ENCODE results near the gene ARHGEF17.

ARHGEF17 gene

DNA sequence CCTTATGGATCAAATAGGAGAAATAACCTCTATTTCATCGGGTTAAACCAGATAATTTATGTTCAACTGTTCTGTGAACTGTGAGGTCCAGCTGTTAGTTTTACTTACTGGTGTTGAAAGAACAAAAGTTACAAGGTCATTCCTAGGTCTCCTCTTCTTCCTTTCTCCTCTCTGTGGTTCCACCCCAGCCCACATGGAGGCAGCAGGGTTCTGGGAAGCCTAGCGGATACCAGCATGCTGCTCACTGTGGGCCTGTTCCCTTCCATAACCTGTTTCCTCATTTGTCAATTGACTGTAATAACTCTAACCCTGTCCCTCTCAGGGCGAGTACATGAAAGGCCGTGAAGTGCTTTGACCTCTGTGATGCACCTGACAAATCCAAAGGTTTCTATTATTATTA lies 96.0 kb downstream of the ARHGEF17 start:
- no peak for DNase-seq (ENCODE audit: low read depth in 2 of 2, low spot score in 1 of 2)

DNA sequence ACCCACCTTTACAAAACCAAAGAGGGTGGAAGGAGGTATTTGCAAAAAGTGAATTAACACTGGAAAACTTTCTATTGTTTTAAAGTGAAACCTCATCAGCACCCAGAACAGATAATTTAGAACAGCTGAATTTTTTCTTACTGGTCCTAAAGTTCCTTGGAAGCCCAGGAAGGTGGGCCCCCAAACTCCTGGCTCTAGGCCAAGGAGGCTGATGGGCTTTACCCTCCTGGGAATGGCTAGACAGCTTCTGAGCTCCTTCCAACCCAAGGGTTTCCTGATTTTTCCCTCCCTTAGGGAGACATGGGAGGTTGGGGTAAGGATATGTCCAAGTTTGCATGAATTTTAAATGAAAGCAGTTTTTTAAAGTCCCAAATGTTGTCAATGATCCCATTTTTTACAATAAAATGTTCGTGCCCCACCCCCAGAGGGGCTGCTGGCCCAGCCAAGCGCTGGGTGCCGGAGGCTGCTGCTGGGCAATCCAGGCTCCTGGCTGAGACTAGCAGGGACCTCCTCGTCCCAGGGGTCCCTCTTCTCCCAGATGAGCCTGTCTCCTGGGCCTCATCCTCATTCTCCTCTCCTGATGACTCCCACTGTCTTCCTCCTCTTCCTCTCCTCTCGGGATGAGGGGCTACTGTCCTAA lies 96.5 kb downstream of the ARHGEF17 start:
- no peak for DNase-seq (ENCODE audit: low read depth in 2 of 2, low spot score in 1 of 2)

DNA sequence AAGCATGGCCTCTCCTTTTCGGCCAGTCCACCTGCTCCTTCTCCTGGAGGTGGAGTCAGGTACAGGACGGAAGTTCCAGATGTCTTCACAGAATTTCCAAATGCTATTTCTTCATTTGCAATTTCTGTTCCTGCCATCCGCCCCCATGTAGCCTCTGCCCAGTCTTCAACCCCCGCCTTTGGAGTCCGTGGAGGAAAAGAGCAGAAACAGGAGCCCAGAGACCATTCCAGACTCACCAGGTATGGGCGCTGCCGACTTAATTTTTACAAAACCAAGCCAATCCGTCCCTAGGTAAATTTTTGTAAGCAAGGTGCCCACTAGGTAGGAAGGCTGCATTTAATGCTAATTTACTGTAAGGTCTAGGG lies 97.1 kb downstream of the ARHGEF17 start:
- no peak for DNase-seq (ENCODE audit: low read depth in 2 of 2, low spot score in 1 of 2)

DNA sequence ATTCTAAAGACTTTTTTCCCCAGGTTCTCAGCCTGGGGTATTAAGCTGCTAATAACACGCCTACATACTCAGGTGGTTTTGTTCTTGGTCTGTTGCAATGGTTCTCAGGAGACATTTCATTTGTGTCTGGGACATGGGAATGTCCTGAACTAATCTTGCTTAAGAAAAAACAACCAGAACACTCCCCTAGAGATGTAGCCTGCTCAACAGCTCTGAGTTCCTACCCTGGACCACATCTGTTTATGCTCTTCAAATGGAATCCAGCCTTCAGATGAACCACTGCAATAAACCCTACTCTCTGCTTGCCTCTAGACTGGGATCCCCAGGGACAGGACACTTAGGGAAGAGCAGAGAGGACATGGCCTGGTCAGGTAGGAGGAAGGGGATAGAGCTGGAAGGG lies 98.1 kb downstream of the ARHGEF17 start:
- no peak for DNase-seq (ENCODE audit: low read depth in 2 of 2, low spot score in 1 of 2)

DNA sequence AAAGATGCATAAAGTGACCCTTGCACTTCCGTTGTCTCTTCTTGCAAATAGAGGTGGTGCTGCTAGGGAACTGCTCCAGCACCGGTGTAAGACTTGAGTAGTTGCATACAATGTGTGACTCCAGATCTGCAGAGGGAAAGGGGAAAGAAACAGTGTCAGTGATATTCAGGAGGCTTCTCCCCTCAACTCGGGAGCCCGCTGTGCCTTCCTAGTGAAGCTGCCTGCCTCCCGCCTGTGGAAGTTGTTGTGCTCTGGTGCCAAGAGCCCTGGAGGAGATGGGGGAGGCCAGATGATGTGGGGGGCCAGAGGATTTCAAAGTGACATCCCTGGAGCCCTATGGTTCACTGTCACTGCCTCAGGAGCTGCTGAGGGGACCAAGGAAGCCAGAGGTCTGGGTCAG lies 98.5 kb downstream of the ARHGEF17 start:
- no peak for DNase-seq (ENCODE audit: low read depth in 2 of 2, low spot score in 1 of 2)

DNA sequence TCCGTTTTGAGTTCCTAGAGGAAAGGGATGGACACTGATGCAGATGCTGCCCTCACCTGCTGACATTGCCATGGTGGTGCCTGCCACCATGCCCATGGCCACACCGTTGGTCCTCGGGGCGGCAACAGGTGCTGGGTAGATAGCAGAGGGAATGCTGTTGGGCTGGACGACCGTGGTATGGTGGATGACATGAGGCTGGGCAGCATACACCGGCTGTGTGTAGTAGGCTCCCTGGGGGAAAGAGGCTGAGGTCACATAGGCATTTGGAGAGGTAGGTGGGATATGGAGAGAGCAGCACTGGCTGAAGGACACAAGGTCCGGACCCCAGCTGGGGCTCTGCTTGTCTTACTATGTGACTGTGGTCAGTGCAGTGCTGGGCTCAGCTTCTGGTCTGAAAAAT lies 101.4 kb downstream of the ARHGEF17 start:
- no peak for DNase-seq (ENCODE audit: low read depth in 2 of 2, low spot score in 1 of 2)

DNA sequence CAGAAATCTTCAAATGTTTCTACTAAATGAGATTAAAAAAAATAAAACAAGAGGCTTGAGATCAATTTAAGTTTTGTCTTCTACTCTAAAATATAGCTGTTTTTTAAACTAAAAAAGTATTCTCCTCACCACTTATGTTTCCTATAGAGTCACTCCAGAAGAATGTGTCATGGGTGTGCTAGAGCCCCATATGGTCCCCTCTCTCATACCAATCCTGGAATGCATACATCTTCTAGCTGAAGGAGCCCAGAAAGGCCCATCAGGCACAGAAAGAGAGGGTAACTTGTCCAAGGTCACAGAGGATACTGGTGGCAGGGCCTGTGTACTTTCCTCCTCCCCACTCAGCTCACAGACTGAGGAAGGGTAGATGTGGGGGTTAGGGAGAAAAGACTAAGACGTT lies 102.6 kb downstream of the ARHGEF17 start:
- DNase-seq (ENCODE audit: low read depth in 2 of 2, low spot score in 1 of 2): no peak

DNA sequence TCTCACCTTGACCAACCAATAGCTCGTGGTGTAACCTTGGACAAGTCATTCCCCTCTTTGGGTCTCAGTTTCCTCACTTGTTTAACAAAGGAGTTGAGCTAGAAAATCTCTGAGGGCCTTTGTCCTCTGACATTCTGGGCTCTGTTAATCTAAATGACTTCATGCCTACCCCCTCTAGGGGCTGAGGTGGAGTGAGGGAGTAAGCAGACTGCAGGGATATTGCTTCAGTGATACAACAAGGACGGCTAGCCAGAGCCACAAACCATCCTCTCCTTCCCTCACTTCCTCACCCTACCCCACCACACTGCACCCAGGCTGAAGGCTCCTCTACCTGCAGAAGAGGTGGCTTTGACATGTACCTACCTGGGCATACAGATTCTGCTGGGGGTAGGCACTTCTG lies 103.0 kb downstream of the ARHGEF17 start:
- no peak for DNase-seq (ENCODE audit: low read depth in 2 of 2, low spot score in 1 of 2)

DNA sequence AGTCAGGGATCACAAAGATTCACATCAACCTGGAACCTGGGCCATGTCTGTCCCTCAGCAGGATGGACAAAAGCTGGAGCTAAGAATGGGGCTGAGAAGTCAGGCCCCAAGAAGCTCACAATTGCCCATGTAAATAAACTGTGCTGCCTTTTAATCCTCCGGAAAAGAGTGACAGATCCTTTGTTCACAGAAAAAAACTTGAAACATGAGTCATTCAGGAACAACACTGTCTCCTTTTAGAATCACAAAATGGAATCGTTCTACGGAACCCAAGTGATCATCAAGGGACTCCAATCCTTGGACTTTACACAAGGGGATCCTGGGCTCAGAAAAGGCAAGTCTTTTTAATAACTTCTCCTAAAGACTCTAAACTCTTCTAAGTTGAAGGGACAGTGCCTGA lies 104.2 kb downstream of the ARHGEF17 start:
- no peak for DNase-seq (ENCODE audit: low read depth in 2 of 2, low spot score in 1 of 2)

DNA sequence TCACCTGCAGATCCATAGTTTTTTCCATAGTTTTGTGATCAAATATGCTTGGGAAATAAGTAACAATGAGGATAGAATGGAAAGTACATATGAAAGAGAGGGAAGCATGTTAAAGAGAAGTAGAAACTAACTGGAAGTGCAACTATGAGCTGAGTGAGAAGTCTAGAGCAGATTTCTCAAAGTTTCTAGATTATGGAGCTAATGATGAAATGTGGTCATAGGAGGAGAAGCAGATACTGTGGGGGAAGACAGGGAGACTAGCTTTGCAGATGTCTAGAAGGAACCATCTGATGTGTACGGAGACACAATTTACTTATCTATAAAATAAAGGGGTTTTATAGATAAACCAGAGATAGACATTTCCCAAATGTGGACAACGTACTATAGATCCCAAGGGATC lies 105.2 kb downstream of the ARHGEF17 start:
- DNase-seq (ENCODE audit: low read depth in 2 of 2, low spot score in 1 of 2): no peak

DNA sequence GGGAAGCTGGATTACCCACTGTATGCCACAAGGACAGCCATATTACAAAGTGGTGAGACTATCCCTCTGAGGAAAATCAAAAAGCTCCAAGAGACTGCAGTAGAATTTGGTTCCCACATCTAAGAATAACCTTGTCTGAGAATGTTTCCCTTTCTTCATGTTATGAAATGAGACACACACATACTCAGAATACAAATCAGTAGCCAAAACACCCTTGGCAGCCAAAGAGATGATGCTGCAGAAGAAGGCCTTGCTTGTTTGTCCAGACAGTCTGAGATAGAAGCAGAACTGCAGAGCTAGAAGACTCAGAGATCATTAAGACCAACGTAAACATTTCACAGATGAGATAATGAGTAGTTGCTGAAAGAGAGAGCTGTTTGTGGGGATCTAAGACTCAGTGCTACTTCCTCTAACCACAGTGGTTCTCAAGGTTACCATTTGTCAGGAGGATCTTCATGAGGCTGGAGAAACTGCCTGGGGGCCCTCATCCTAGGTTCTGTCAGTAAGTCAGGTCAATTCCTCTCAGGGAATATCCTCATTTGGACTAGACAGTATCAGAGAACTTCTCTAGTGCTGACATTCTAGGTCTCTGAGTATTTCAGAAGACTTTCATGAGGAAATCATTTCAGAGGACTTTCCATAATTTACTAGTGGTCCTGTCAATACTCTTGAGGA lies 107.0 kb downstream of the ARHGEF17 start:
- no peak for DNase-seq (ENCODE audit: low read depth in 2 of 2, low spot score in 1 of 2)

DNA sequence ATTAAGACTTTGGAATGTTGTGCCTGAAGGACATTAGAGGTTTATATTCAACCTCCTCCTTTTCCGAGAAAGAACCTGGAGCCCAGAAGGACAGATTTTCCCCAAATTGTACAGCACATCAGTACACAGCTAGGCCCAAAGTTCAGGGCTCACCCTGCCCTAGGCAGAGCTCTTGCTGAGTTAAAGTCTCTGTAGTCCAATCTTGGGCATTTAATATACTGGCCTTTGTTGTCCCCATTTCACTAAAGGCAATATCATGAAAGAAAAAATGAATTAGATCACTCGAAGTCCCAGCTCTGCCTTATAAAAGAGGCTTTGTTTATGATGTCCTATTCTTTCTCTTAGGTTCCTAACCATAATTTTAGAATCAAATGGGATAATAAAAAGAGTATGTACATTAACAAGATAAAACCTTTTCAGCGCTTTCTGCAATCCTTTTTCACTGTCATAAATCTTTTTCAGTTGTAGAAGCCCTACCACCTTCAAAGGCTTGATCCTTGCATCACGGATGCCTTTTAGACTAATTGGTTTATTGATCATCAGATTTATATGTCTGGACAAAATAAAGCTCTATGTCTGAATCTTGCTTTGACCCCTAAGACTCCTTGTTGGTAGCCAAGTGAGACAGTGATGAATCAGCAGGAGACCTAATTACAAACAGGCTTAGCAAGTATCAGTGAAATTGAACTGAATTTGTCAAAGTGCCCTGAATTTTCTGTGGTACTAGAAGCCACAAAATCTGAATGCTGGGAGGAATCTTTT lies 108.0 kb downstream of the ARHGEF17 start:
- no peak for DNase-seq (ENCODE audit: low read depth in 2 of 2, low spot score in 1 of 2)

DNA sequence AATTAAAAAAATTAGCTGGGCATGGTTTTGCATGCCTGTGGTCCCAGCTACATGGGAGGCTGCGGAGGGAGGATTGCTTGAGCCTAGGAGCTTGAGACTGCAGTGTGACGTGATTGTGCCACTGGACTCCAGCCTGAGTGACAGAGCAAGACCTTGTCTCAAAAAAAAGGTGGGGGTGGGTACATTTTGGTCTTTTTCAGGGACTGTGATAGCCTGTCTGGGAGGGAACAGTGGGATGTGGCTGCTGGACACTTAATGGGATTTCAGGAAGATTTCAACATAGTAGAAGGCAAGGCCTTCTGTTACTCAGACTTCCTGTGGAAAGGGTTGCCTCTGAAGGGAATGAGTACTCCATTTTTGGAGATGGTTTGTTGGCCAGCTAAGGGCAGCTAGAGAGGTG lies 108.7 kb downstream of the ARHGEF17 start:
- no peak for DNase-seq (ENCODE audit: low read depth in 2 of 2, low spot score in 1 of 2)

Data from stimulated activated CD8-positive, alpha-beta memory T cell treated with anti-CD3 and anti-CD28 coated beads, Interleukin-4, amount 100 ng/mL, for 4 hours (primary cell).